Neural cell (in vitro differentiated cells): Measurements from ENCODE around the gene TMPRSS12.

Experiments used
- CTCF ChIP-seq: fragments of 450-650 bp; IDR thresholded peaks from 2 replicates; pipeline ENCODE4 v1.5.1; 2014; ENCODE audit warnings: antibody characterized with exemption, mild to moderate bottlenecking, moderate library complexity; ENCODE audit not compliant: poor library complexity, severe bottlenecking
- EP300 ChIP-seq: fragments of 450-650 bp; conservative IDR thresholded peaks from 2 replicates; pipeline ENCODE4 v1.6.1; 2014; ENCODE audit warnings: antibody characterized with exemption, mild to moderate bottlenecking, moderate library complexity; ENCODE audit not compliant: poor library complexity, severe bottlenecking
- EZH2 ChIP-seq: fragments of 200-600, 300-800 bp; shearing (Covaris generic), sonication (generic); IDR thresholded peaks from 2 replicates; pipeline ENCODE4 v1.6.1; 2014; ENCODE audit warnings: antibody characterized with exemption, low read length, borderline replicate concordance, mild to moderate bottlenecking; ENCODE audit not compliant: insufficient read depth, poor library complexity, severe bottlenecking
- REST ChIP-seq: IDR thresholded peaks from 2 replicates; pipeline ENCODE4 v1.6.1; 2012; ENCODE audit warnings: borderline replicate concordance
- SMC3 ChIP-seq: fragments of 450-650 bp; conservative IDR thresholded peaks from 2 replicates; pipeline ENCODE4 v1.6.1; 2014; ENCODE audit warnings: antibody characterized with exemption, mild to moderate bottlenecking, moderate library complexity; ENCODE audit not compliant: poor library complexity

- TF ChIP-seq CTCF (no peak), REST (no peak), EP300 (no peak), EZH2 (no peak), SMC3 (no peak)
These were observed 83.2 kb downstream of the TMPRSS12 start for GRCh38 chr12:50925920-50926319.
